Erythroblast (primary cell): ENCODE measurements around the gene LHX6.

Source experiments
- GATA1 ChIP-seq: IDR thresholded peaks from 2 replicates; pipeline ENCODE4 v1.6.1; 2011; ENCODE audit warnings: low read depth, mild to moderate bottlenecking, control low read depth, low read length, moderate library complexity
- POLR2A ChIP-seq: IDR thresholded peaks from 2 replicates; pipeline ENCODE4 v1.6.1; 2011; ENCODE audit warnings: mild to moderate bottlenecking, low read length

DNA sequence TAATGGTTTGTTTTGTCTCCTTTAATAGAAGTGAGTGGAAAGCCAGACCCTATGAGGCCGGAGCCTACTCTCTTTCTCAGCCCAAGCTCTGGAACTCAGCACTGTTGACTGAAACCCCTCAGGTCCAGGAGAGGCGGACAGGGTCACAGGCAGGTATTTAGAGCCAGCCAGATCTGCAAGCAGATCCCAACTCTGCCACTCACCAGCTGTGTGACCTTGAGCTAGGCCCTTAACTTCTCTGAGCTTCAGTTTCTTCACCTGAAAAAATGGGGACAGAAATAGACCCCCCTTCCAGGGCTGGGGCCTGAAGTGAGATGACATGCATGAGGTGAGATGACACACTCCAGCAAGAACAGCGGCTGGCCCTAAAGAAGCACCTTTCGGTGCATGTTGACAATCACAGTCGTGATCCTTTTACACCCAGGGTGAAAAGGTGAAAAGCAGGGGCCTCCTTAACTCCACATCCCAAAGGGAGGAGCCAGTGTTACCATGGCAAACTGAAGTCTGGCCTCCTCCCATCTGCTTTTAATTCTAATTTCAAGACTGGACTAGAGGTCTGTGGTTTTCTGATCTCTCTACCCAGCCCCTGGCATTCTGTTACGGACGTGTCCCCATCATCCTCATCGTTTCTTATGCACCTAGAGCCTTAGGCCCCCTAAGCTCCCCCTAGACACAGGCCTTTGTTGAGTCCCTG is 41.8 kb downstream of the LHX6 start:
- TF ChIP-seq POLR2A (no peak), GATA1 (no peak)
